Heart left ventricle (tissue), 16 donors: ENCODE measurements around the gene FAM149B1. TPM values are rescaled to one million over a fixed set of nuclear protein-coding genes. Genes with fewer than 3 reads are reported as not detected.
"Not testable (repeated sequence)": the region's sequence is repeated elsewhere in the genome, so short reads cannot be mapped to it uniquely, and the experiment has no call there.

Experiments used
- ATAC-seq, 4 donors: fragments of 200-7000 bp; cut with Tn5 transposase; one replicate each; pipeline ENCODE4 v1.9.1; 2020 to 2022; ENCODE audit warnings: moderate library complexity in 4 of 4, mild to moderate bottlenecking in 3 of 4, moderate number of reproducible peaks in 1 of 4
- DNase-seq, 5 donors: peaks; one replicate each; pipeline ENCODE4 v3.0.0-alpha.2; 2020
- H3K27ac ChIP-seq, 12 donors: fragments of 200-600 bp; sonication (generic) in 4 of 12; one replicate each; pipeline versions ENCODE4 v1.5.0 to v1.8.0; 2016 to 2022; ENCODE audit warnings: mild to moderate bottlenecking in 2 of 12
- H3K27me3 ChIP-seq, 9 donors: fragments of 200-600 bp; sonication (generic) in 2 of 9; one replicate each; pipeline versions ENCODE4 v1.5.1 to v1.8.0; 2016 to 2022; ENCODE audit warnings: mild to moderate bottlenecking in 3 of 9
- H3K36me3 ChIP-seq, 9 donors: fragments of 200-600 bp; sonication (generic) in 2 of 9; one replicate each; pipeline versions ENCODE4 v1.5.0 to v1.8.0; 2018 to 2022; ENCODE audit warnings: mild to moderate bottlenecking in 2 of 9
- H3K4me1 ChIP-seq, 12 donors: fragments of 200-600 bp; sonication (generic) in 4 of 12; one replicate each; pipeline versions ENCODE4 v1.5.0 to v1.8.0; 2016 to 2022; ENCODE audit warnings: mild to moderate bottlenecking in 3 of 12
- H3K4me3 ChIP-seq, 12 donors: fragments of 200-600 bp; sonication (generic) in 4 of 12; one replicate each; pipeline versions ENCODE4 v1.5.0 to v1.8.0; 2017 to 2022; ENCODE audit warnings: mild to moderate bottlenecking in 9 of 12, moderate library complexity in 4 of 12
- H3K9me3 ChIP-seq, 12 donors: fragments of 200-600 bp; sonication (generic) in 4 of 12; one replicate each; pipeline versions ENCODE4 v1.5.0 to v1.8.0; 2016 to 2022; ENCODE audit warnings: mild to moderate bottlenecking in 1 of 12
- CTCF ChIP-seq, 12 donors: fragments of 200-600 bp; sonication (generic) in 4 of 12; IDR thresholded peaks; one replicate each; pipeline versions ENCODE4 v1.5.0 to v1.8.0; 2018 to 2022; ENCODE audit warnings: antibody characterized with exemption in 12 of 12, mild to moderate bottlenecking in 5 of 12
- POLR2A ChIP-seq, 2 donors: fragments of 450-650 bp; IDR thresholded peaks; one replicate each; pipeline ENCODE4 v1.6.1; 2017; ENCODE audit warnings: antibody characterized with exemption in 2 of 2, mild to moderate bottlenecking in 2 of 2, moderate library complexity in 2 of 2
- WGBS, 4 donors: extraction: QIAGEN DNeasy Blood & Tissue Kit in 2 of 4; methylation state at CpG; one replicate each; pipeline versions ENCODE4 v1.1.5 to v1.1.7; 2013 to 2018; 5-methylcytosine and 5-hydroxymethylcytosine counted together
- intact Hi-C, 10 donors: fragments of 100-400 bp; cut with DNase I; formaldehyde crosslinking; loops; one replicate each; pipeline versions ENCODE4 v1.11.1 to v1.14.2; 2022
- polyA plus RNA-seq, 2 donors: library from polyadenylated mRNA; stranded (reverse); fragments of 200-250 nt; gene quantifications; one replicate each; pipeline ENCODE4 v1.2.3, GENCODE V29; 2013
- total RNA-seq, 9 donors: library from RNA; depleted of rRNA in 2 of 9; stranded (reverse); fragments of >200 nt in 2 of 9; fragmentation: NEBNext Ultra II Directional in 3 of 9; extraction: Animal tissue kit (Norgen Biotek cat#: 25700) in 3 of 9; gene quantifications; one replicate each; pipeline versions ENCODE4 v1.1.0 to v1.2.4, GENCODE V29; 2016 to 2023
- donor health status: ischemic (EF 13 %, LVEDD 7.1; RV severe dilation, severe dysfunction).
- donor health status: healthy with polysubstance abuse.
- donor health status: DM: no; HTN: yes; CAD: no.
- donor health status: DM: no; HTN: no; CAD: no.
- donor health status: ischemic (EF 25% LVEDD 6.9; RV normal size, moderate dysfunction).
- donor health status: ischemic (EF 25% LVEDD 5.7; RV mildly dilated, moderate dysfunction).
- donor health status: healthy.
- donor health status: DM: yes; HTN: yes; CAD: no.
- donor health status: ischemic (EF 35%, LVEDD 5.7; RV mildly dilated, moderate dysfunction).
- donor health status: nonischemic (EF 11% LVEDD 7.7; RV severe dilation, severe dysfunction).
- donor health status: DM: yes; HTN: yes; CAD: no.
- donor health status: PGD.
- donor health status: ischemic (EF 29% LVEDD 5.4; RV normal size, mild dysfunction).
- donor health status: nonischemic (EF 23%, LVEDD 6.1; RV moderate dilation, normal function).

The FAM149B1 gene
- total and polyA plus RNA-seq, 11 donors = 7.8 to 21.8 (median 17.8) TPM

DNA sequence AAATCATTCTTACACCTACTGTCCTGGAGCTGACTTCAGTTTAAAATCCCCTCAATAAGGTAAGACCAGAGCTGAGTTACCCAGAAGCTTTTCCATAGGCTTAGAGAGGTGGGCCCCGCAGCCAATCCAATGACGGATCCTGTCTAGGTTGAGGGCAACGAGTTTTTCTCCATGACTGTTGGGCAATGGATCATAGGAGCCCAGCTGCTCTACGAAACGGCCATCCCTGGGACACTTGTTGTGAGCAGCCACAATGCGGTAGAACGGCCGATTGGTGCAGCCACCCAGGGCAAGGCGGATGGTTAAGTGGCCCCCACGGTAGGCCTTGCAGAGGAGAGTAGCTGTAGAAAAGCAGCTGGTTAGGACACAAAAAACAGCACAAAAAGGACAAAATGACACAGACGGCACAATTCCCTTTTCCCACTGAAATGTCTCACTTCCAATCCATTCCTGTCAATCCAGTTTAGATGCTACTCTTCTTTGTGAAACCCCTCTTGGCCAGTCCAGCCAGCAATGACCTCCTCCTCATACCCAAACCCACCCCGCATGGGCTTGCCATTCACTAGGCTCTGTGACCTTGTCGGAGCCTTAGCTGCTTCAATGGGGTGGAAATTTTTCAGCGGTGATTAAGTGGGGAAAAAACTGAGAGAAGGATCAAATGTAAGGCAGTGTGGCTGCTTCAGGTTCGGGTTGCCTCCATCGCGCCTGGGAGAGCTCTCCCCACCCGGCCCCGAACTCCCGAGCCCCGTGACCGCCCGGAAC is 83.9 kb downstream of the FAM149B1 start:
- H3K36me3 ChIP-seq = peaks cover 0 to 30% (median 23%) of the 10 kb centered on the region in 9 donors
- 13 to 23% (median 16%) methylated on average over 21 to 23 of the region's 23 CpGs for WGBS, 4 donors
- peak in 1 of 5 donors; percentile 26 for DNase-seq
- ATAC-seq = peak; percentile 44 to 77 (median 74)
- H3K27me3 ChIP-seq = no peaks in the 10 kb centered on the region
- H3K4me3 ChIP-seq = peak overlapping the region; percentile 64 to 97 (median 84)
- H3K27ac ChIP-seq = peak overlapping the region; percentile 75 to 97 (median 88)
- intact Hi-C loops = loop anchor here in 2 of 10 donors (5.0 to 10.0 kb wide), 3 partner anchors 85 to 243 kb away; partner anchors contain the start of genes ANXA7 (in 1 of the 2), ECD (in 1 of the 2), FAM149B1 (in 1 of the 2) and PPP3CB (in 1 of the 2)
- TF ChIP-seq POLR2A (IDR thresholded peaks at IDR 0.05) = no peak
- peak in 1 of 12 donors; percentile 2 for TF ChIP-seq CTCF (IDR thresholded peaks at IDR 0.05)
- H3K9me3 ChIP-seq = no peaks in the 10 kb centered on the region
- H3K4me1 ChIP-seq = peaks cover 3 to 37% (median 27%) of the 10 kb centered on the region in 12 donors

- intact Hi-C loops = loop anchor here in 2 of 10 donors (5.0 to 10.0 kb wide), 3 partner anchors 85 to 242 kb away; partner anchors contain the start of genes ANXA7 (in 1 of the 2), ECD (in 1 of the 2), FAM149B1 (in 1 of the 2) and PPP3CB (in 1 of the 2)
- peak within 1 kb of the TSS; percentile 64 to 97 (median 84) for H3K4me3 ChIP-seq
Observed at GRCh38 chr10:73252445-73253224, 84.7 kb downstream of the FAM149B1 start, which contains the start of gene MRPS16. Gene MRPS16 (minus strand): TSS chr10:73252644. CDS start chr10:73252482, 162 bp downstream.

DNA sequence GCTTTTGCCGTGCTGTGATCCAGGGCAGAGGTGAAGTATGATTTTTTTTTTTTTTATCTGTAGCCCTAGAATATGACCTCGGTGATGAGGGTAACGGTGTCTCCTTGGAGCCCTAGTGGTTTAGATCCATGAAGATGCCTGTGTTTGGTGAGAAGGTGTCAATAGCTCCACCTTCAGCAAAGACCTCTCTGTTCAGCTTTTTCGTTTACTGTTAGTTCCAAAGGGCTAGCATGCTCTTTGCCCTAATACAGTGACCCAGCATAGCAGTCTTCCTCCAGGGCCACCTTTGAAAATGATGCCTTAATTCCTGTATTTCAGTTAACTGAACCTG is 85.3 kb downstream of the FAM149B1 start:
- Histone ChIP-seq H3K9me3 (no peaks in the 10 kb centered on the region), H3K4me1 (peaks cover 3 to 29% (median 21%) of the 10 kb centered on the region in 12 donors), H3K27me3 (no peaks in the 10 kb centered on the region), H3K36me3 (peaks cover 0 to 30% (median 23%) of the 10 kb centered on the region in 9 donors), H3K4me3 (peak overlapping the region; percentile 64 to 97 (median 84)), H3K27ac (peak overlapping the region; percentile 75 to 97 (median 88))
- intact Hi-C loops = loop anchor here in 2 of 10 donors (5.0 to 10.0 kb wide), 3 partner anchors 86 to 242 kb away; partner anchors contain the start of genes ANXA7 (in 1 of the 2), ECD (in 1 of the 2), FAM149B1 (in 1 of the 2) and PPP3CB (in 1 of the 2)
- TF ChIP-seq CTCF (IDR thresholded peaks at IDR 0.05) (no peak), POLR2A (IDR thresholded peaks at IDR 0.05) (no peak)
- 1 to 2% (median 1%) methylated on average over 4 of the region's 4 CpGs for WGBS, 4 donors
- no peak for ATAC-seq
- DNase-seq = no peak

More at GRCh38 chr10:73252445-73253224, 84.7 kb downstream of the FAM149B1 start, which contains the start of gene MRPS16:
- Histone ChIP-seq H3K9me3 (no peaks in the 10 kb centered on the region), H3K27me3 (no peaks in the 10 kb centered on the region), H3K27ac (peak within 1 kb of the TSS; percentile 75 to 97 (median 88)), H3K4me1 (peaks cover 3 to 34% (median 24%) of the 10 kb centered on the region in 12 donors), H3K36me3 (peaks cover 0 to 30% (median 23%) of the 10 kb centered on the region in 9 donors)
- TF ChIP-seq CTCF (IDR thresholded peaks at IDR 0.05) = peak in 2 of 12 donors; percentile 7 to 10
- peak in 1 of 2 donors; percentile 79 for TF ChIP-seq POLR2A (IDR thresholded peaks at IDR 0.05)
- DNase-seq = peak; percentile 92 to 96 (median 95)
- WGBS, 4 donors = 0 to 1% (median 1%) methylated on average over 25 to 51 of the region's 51 CpGs
- peak; percentile 98 to 99 (median 99) for ATAC-seq

GRCh38 chr10:73258612-73259011 is 90.7 kb downstream of the FAM149B1 start:
- not testable (repeated sequence) for DNase-seq, H3K27ac ChIP-seq, ATAC-seq, H3K27me3 ChIP-seq, H3K4me3 ChIP-seq, H3K4me1 ChIP-seq, H3K36me3 ChIP-seq
- peaks cover 0 to 11% (median 0%) of the 10 kb centered on the region in 12 donors for H3K9me3 ChIP-seq
- 96 to 97% (median 96%) methylated on average over 10 of the region's 10 CpGs for WGBS, 4 donors
- intact Hi-C loops = loop anchor here in 2 of 10 donors (5.0 to 10.0 kb wide), 2 partner anchors 236 to 384 kb away; partner anchors contain the start of genes MYOZ1 (in 1 of the 2) and PPP3CB (in 1 of the 2)
